H1 (cell line): ENCODE data around the gene PDRG1. TPM values are rescaled to one million over a fixed set of nuclear protein-coding genes. Genes with fewer than 3 reads are reported as not detected.

Experiments used
- CREB1 ChIP-seq: IDR thresholded peaks from 2 replicates; pipeline ENCODE4 v1.6.1; 2012; ENCODE audit warnings: inconsistent platforms
- EP300 ChIP-seq, 2 experiments: IDR thresholded peaks; 1 replicate in 1 of 2; 2 replicates in 1 of 2; pipeline ENCODE4 v1.6.1; 2011 to 2012; ENCODE audit warnings: low read depth in 2 of 2, low read length in 2 of 2, mild to moderate bottlenecking in 2 of 2, borderline replicate concordance in 1 of 2, inconsistent platforms in 1 of 2, moderate library complexity in 1 of 2
- JUND ChIP-seq: IDR thresholded peaks from 2 replicates; pipeline ENCODE4 v1.6.1; 2011; ENCODE audit warnings: mild to moderate bottlenecking, improper control_type of control experiment, low read length
- KDM4A ChIP-seq: IDR thresholded peaks from one replicate; pipeline ENCODE4 v1.7.1; 2012; ENCODE audit warnings: low read depth, mild to moderate bottlenecking, moderate library complexity, low read length, inconsistent platforms; ENCODE audit not compliant: severe bottlenecking
- POLR2A ChIP-seq, 2 experiments: IDR thresholded peaks; 1 replicate in 1 of 2; 2 replicates in 1 of 2; pipeline ENCODE4 v1.6.1; 2011; ENCODE audit warnings: low read depth in 2 of 2, low read length in 2 of 2, mild to moderate bottlenecking in 2 of 2; ENCODE audit errors: control extremely low read depth in 1 of 2
- TCF12 ChIP-seq: IDR thresholded peaks from 2 replicates; pipeline ENCODE4 v1.6.1; 2011; ENCODE audit warnings: low read depth, mild to moderate bottlenecking, low read length
- polyA plus RNA-seq, 7 experiments: library from polyadenylated mRNA; depleted of rRNA in 3 of 7; stranded (reverse) in 5 of 7; unstranded in 2 of 7; fragments of >200 nt in 5 of 7; fragments of 200-250 nt in 2 of 7; gene quantifications; 1 replicate in 5 of 7; 2 replicates in 1 of 7; 4 replicates in 1 of 7; pipeline versions ENCODE4 v1.2.1 to v1.2.3, GENCODE V29; 2011 to 2013; ENCODE audit warnings: missing spikeins in 2 of 7, mixed read lengths in 2 of 7
- total RNA-seq: library from RNA; stranded (reverse); fragmentation: NEBNext Ultra II Directional; extraction: Animal tissue kit (Norgen Biotek cat#: 25700); gene quantifications from 2 replicates; pipeline ENCODE4 v1.2.1, GENCODE V29; 2021

Gene PDRG1
- total and polyA plus RNA-seq, 2 of the 8 experiments (the other 6 are each of a cell fraction or from before 2014, with no cell fraction given): 14.2 to 20.8 TPM

DNA sequence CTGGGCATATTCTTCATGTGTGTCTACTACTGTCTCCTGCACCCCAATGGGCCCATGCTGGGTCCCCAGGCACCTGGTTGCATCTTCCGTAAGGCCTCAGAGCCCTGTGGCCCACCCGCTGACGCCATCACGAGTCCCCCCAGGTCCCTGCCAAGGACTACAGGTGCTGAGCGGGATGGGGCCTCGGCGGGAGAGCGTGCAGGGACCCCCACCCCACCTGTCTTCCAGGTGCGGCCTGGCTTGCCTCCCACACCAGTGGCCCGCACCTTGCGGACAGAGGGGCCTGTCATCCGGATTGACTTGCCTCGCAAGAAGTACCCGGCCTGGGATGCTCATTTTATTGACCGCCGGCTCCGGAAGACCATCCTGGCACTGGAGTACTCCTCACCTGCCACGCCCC lies 45.1 kb upstream of the PDRG1 start (continued):
- TF ChIP-seq JUND: no peak
- no peak for TF ChIP-seq CREB1
- TF ChIP-seq POLR2A (IDR thresholded peaks at IDR 0.05; ENCODE audit: control extremely low read depth in 1 of 2, low read depth in 2 of 2, low read length in 2 of 2): no peak
- TF ChIP-seq TCF12: no peak
- no peak for TF ChIP-seq EP300 (IDR thresholded peaks at IDR 0.05; ENCODE audit: borderline replicate concordance in 1 of 2, low read depth in 2 of 2, low read length in 2 of 2)
- TF ChIP-seq KDM4A: no peak
